ENCODE measurements around the gene COA1. TPM values are rescaled to one million over a fixed set of nuclear protein-coding genes. Genes with fewer than 3 reads are reported as not detected.
A peak's percentile ranks its signal among the peaks of the same experiment; 100 is the strongest.
"Not testable (repeated sequence)": the region's sequence is repeated elsewhere in the genome, so short reads cannot be mapped to it uniquely, and the experiment has no call there.

COA1 gene
- total and polyA plus RNA-seq, 9 of the 15 experiments (the other 6 are each of a cell fraction or from before 2014, with no cell fraction given), result 98.9 to 463 (median 181) TPM

GRCh38 chr7:43734575-43735332 is 5.4 kb upstream of the COA1 start (continued):
- TF ChIP-seq, protein P1, sequence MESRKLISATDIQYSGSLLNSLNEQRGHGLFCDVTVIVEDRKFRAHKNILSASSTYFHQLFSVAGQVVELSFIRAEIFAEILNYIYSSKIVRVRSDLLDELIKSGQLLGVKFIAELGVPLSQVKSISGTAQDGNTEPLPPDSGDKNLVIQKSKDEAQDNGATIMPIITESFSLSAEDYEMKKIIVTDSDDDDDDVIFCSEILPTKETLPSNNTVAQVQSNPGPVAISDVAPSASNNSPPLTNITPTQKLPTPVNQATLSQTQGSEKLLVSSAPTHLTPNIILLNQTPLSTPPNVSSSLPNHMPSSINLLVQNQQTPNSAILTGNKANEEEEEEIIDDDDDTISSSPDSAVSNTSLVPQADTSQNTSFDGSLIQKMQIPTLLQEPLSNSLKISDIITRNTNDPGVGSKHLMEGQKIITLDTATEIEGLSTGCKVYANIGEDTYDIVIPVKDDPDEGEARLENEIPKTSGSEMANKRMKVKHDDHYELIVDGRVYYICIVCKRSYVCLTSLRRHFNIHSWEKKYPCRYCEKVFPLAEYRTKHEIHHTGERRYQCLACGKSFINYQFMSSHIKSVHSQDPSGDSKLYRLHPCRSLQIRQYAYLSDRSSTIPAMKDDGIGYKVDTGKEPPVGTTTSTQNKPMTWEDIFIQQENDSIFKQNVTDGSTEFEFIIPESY (CRISPR knock-in tag; IDR thresholded peaks at IDR 0.05), result peak; percentile 71; the same call in 1 of the 2 replicates
- TF ChIP-seq DPF2 (IDR thresholded peaks at IDR 0.05) (peak; percentile 76), EP300 (IDR thresholded peaks at IDR 0.05; ENCODE audit: low read length) (peak; percentile 27; the same call in 1 of the 2 replicates), ARID4B (CRISPR knock-in tag; IDR thresholded peaks at IDR 0.05) (peak; percentile 67; the same call in 1 of the 2 replicates), ZNF311 (CRISPR knock-in tag; IDR thresholded peaks at IDR 0.05) (peak; percentile 70; the same call in 1 of the 2 replicates), TRIM24 (IDR thresholded peaks at IDR 0.05) (peak in 1 of 2 experiments; percentile 25; a peak in 1 of 4 replicates), RCOR1 (IDR thresholded peaks at IDR 0.05; ENCODE audit: borderline replicate concordance in 1 of 2, low read depth in 2 of 2, low read length in 2 of 2) (peak in 1 of 2 experiments; percentile 5; a peak in 1 of 4 replicates), ATF1 (tag; IDR thresholded peaks at IDR 0.05) (peak; percentile 83), NFRKB (IDR thresholded peaks at IDR 0.05; ENCODE audit: low read depth) (peak; percentile 50; the same call in 1 of the 2 replicates), CXXC5 (CRISPR knock-in tag; IDR thresholded peaks at IDR 0.05) (peak; percentile 79)
- not testable (repeated sequence) for TF ChIP-seq ATF1 (CRISPR knock-in tag; IDR thresholded peaks at IDR 0.05)
- TF ChIP-seq, protein P2, sequence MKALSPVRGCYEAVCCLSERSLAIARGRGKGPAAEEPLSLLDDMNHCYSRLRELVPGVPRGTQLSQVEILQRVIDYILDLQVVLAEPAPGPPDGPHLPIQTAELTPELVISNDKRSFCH (CRISPR knock-in tag; IDR thresholded peaks at IDR 0.05), result not testable (repeated sequence)
- TF ChIP-seq, protein P2 (tag; IDR thresholded peaks at IDR 0.05), result peak; percentile 79
